GM12878 (cell line): ENCODE data around the gene SCMH1. TPM values are rescaled to one million over a fixed set of nuclear protein-coding genes. Genes with fewer than 3 reads are reported as not detected.

Experiments
- BHLHE40 ChIP-seq, 2 experiments: fragments of 450-650 bp in 1 of 2; IDR thresholded peaks; 2 replicates each; pipeline ENCODE4 v1.6.1; 2011 to 2017; ENCODE audit warnings: low read depth in 2 of 2, borderline replicate concordance in 1 of 2, improper control_type of control experiment in 1 of 2, low read length in 1 of 2, mild to moderate bottlenecking in 1 of 2
- CHD1 ChIP-seq: IDR thresholded peaks from 2 replicates; pipeline ENCODE4 v1.6.1; 2012; ENCODE audit warnings: low read depth, low read length, improper control_type of control experiment
- CREB1 ChIP-seq: IDR thresholded peaks from 2 replicates; pipeline ENCODE4 v1.6.1; 2012; ENCODE audit warnings: low read depth, mild to moderate bottlenecking, inconsistent platforms
- DPF2 ChIP-seq: fragments of 450-650 bp; IDR thresholded peaks from 2 replicates; pipeline ENCODE4 v1.6.1; 2017; ENCODE audit warnings: mild to moderate bottlenecking
- EZH2 ChIP-seq: IDR thresholded peaks from 2 replicates; pipeline ENCODE4 v1.6.1; 2012; ENCODE audit warnings: low read depth, mild to moderate bottlenecking, control low read depth, inconsistent platforms, low read length, borderline replicate concordance; ENCODE audit not compliant: control insufficient read depth
- FOS ChIP-seq: IDR thresholded peaks from 3 replicates; pipeline ENCODE4 v1.6.1; 2011; ENCODE audit warnings: borderline replicate concordance; ENCODE audit not compliant: insufficient read length; ENCODE audit errors: extremely low read depth
- PKNOX1 ChIP-seq: fragments of 450-650 bp; IDR thresholded peaks from 2 replicates; pipeline ENCODE4 v1.6.1; 2016; ENCODE audit warnings: mild to moderate bottlenecking
- ZBTB4 ChIP-seq: fragments of 450-650 bp; formaldehyde crosslinking; IDR thresholded peaks from 2 replicates; pipeline ENCODE4 v1.4.0; 2022; ENCODE audit warnings: mild to moderate bottlenecking, moderate library complexity
- ZNF274 ChIP-seq: IDR thresholded peaks from one replicate; pipeline ENCODE4 v1.8.0; 2011; ENCODE audit not compliant: insufficient read length, insufficient read depth
- ZNF622 ChIP-seq: fragments of 450-650 bp; IDR thresholded peaks from 2 replicates; pipeline ENCODE4 v1.6.1; 2017; ENCODE audit warnings: mild to moderate bottlenecking, inconsistent platforms
- polyA plus RNA-seq, 11 experiments: library from polyadenylated mRNA; depleted of rRNA in 4 of 11; unstranded in 6 of 11; stranded (reverse) in 5 of 11; fragments of >200 nt; fragmentation: Nextera tagmentation in 4 of 11; fragmentation: Illumina TruSeq in 1 of 11; extraction: Ambion mirVana in 4 of 11; extraction: Trizol in 1 of 11; gene quantifications; 1 replicate in 1 of 11; 2 replicates in 10 of 11; pipeline versions ENCODE4 v1.2.1 to v1.2.3, GENCODE V29; 2011 to 2016; ENCODE audit warnings: inconsistent platforms in 2 of 11, missing spikeins in 2 of 11, low read depth in 1 of 11
- total RNA-seq, 4 experiments: library from RNA; depleted of rRNA in 3 of 4; stranded (reverse); fragments of >200 nt in 3 of 4; fragmentation: Illumina TruSeq in 1 of 4; extraction: Trizol in 1 of 4; gene quantifications; 2 replicates each; pipeline versions ENCODE4 v1.2.1 to v1.2.3, GENCODE V29; 2013 to 2021
- TF ChIP-seq, protein P1 (sequence below): fragments of 450-650 bp; IDR thresholded peaks from 2 replicates; pipeline ENCODE4 v1.6.1; 2018; ENCODE audit warnings: borderline replicate concordance, mild to moderate bottlenecking; ENCODE audit not compliant: partially characterized antibody

SCMH1 gene
- total and polyA plus RNA-seq, 10 of the 15 experiments (the other 5 are each of a cell fraction or from before 2014, with no cell fraction given) = 7.5 to 44.1 (median 27.8) TPM

DNA sequence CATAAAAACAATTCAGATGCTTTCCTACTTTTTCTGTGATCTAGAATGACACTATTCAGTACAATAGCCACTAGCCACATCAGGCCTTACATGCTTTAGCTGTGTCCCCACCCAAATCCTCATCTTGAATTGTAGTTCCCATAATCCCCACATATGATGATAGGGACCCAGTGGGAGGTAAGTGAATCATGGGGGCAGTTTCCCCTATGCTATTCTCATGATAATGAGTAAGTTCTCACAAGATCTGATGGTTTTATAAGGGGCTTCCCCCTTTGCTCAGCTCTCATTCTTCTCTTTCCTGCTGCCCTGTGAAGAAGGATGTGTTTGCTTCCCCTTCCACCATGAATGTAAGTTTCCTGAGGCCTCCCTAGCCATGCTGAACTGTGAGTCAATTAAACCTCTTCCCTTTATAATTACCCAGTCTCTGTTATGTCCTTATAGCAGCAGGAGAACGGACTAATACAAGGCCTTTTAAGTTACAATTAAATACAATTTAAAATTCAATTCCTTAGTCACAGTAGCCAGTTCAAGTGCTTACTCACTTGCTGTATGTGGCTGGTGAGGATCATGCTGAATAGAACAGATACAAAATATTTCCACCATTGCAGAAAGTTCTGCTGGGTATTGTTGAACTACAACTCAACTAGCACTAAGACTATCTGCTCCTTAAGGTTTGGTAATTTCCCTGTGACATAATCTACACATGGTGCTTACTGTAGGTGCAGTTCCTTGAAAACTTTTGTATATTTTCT lies 106.7 kb downstream of the SCMH1 start (continued):
- TF ChIP-seq ZBTB4 (CRISPR knock-in tag) (no peak), CREB1 (no peak), EZH2 (no peak), ZNF274 (no peak), FOS (no peak), CHD1 (no peak), BHLHE40 (IDR thresholded peaks at IDR 0.05; ENCODE audit: borderline replicate concordance in 1 of 2, low read depth in 2 of 2, low read length in 1 of 2) (no peak), PKNOX1 (no peak), DPF2 (no peak), ZNF622 (no peak)
- TF ChIP-seq, protein P1, sequence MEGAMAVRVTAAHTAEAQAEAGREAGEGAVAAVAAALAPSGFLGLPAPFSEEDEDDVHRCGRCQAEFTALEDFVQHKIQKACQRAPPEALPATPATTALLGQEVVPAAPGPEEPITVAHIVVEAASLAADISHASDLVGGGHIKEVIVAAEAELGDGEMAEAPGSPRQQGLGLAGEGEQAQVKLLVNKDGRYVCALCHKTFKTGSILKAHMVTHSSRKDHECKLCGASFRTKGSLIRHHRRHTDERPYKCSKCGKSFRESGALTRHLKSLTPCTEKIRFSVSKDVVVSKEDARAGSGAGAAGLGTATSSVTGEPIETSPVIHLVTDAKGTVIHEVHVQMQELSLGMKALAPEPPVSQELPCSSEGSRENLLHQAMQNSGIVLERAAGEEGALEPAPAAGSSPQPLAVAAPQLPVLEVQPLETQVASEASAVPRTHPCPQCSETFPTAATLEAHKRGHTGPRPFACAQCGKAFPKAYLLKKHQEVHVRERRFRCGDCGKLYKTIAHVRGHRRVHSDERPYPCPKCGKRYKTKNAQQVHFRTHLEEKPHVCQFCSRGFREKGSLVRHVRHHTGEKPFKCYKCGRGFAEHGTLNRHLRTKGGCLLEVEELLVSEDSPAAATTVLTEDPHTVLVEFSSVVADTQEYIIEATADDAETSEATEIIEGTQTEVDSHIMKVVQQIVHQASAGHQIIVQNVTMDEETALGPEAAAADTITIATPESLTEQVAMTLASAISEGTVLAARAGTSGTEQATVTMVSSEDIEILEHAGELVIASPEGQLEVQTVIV = no peak
